GM10847 (cell line): ENCODE results near the gene KLHL30.

ENCODE experiments used
- POLR2A ChIP-seq: IDR thresholded peaks from 2 replicates; pipeline ENCODE4 v1.6.1; 2011; ENCODE audit not compliant: insufficient read length; ENCODE audit errors: extremely low read depth

KLHL30 gene

GRCh38 chr2:238138331-238139195 is at the start of gene KLHL30:
TSS of gene KLHL30 (plus strand) at chr2:238138668. CDS start at chr2:238140755, 2,087 bp downstream.
- TF ChIP-seq POLR2A, result no peak

DNA sequence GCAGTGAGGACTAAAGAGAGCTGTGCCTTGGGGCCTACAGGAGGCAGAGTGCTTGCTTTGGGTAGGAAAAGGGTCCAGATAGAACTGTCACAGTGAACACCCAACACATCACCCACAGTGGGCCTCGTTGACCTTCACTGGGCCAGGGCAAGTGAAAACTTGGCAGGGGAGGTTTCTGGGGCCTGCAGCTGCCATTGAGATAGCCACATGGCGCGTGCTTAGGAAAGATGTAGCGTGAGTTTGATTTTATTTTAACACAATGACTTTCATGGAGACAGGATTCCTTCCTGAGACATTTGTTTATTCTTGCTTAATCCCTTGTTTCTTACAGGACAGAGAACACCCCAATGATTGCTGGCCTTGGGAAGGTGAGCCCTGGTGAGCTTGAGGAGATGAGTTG is 47.6 kb upstream of the KLHL30 start:
- no peak for TF ChIP-seq POLR2A

GRCh38 chr2:238091436-238092060 is 46.9 kb upstream of the KLHL30 start:
- no peak for TF ChIP-seq POLR2A

DNA sequence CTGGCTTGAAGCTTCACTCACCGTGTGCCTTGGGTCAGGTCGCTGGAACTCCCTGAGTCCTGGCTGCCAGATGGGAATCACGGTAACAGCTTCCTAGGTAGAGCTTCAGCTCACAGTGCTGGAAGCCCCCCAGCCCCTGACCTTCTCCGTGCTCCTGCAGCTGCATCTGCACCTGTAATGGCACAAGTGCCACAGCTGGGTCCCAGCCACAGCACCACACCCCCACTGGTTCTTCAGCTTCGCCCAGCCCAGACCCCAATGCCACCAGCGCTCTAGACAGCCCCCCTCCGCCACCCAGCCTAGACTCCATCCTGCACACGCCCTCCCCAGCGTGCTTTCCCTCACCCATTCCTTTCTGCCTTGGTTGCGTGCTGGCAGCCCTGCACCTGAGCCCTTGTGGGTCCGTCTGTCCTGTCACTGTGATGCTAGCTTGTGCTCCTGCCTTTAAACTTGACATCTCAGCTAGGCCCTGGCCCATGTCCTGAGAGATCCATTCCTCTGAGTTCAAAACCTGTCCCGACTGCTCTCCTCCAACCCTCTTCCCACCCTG is 45.9 kb upstream of the KLHL30 start:
- TF ChIP-seq POLR2A, result no peak

DNA sequence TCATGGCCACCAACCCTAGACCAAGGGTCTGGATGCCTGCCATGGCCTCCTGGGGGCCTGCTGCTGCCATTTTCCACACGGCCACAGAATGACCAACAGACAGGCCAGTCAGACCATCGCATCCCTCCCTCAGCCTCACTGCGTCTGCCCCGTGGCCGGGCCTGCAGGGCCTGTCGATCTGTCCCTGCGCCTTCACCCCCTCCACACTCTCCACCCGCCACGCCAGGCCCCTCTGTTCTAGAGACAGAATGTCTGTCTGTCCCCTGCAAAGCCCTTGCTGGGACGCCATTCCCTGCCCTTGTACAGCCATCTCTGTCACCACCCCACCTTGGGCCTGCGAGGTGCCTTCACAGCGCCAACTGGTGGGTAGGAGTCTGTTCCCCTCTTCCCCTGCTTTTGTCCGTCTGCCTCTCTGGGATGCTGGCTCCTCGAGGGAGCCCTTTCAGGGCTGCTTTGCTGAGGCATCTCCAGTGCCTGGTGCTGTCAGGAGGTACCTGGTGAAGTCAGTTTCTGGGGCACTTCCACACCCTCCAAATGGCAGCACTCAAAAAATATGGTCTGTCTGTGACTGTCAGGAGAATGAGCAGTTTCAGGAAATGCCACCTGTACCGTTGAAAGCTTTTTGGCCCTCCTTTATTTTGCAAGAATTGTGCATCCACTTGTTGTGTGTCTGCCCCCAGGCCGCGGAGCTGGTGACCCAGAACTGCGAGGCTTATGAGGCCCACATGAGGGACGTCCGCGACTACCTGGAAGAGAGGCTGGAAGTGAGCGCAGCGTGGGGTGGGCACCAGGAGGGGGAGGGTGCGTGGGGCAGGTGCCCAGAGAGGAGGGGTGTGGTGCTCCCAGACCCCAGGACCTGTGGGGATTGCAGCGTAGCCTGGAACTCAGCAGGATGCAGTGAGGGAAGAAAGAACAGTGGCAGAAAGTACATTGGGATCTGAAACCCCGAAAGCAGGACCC is 45.0 kb upstream of the KLHL30 start:
- TF ChIP-seq POLR2A, result no peak

- TF ChIP-seq POLR2A, result no peak
These were observed 43.9 kb upstream of the KLHL30 start for GRCh38 chr2:238094438-238095022.

DNA sequence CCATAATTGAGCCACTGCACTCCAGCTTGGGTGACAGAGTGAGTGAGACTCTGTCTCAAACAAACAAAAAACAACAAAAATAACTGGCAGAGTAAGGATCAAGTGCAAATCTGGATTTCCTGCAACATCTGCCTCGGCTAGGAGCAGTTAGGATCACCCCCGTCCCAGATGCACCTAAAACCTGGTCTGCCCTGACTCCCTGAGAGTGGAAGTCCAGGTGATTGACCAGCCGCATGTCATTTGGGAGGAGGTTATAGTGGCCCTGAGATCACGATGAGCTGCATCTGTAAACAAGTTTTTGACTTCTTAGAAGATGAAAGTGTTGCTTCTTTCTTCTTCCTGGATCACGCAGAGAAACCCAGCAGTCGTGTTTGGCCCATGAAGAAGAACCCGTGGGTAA is 43.3 kb upstream of the KLHL30 start:
- TF ChIP-seq POLR2A, result no peak

DNA sequence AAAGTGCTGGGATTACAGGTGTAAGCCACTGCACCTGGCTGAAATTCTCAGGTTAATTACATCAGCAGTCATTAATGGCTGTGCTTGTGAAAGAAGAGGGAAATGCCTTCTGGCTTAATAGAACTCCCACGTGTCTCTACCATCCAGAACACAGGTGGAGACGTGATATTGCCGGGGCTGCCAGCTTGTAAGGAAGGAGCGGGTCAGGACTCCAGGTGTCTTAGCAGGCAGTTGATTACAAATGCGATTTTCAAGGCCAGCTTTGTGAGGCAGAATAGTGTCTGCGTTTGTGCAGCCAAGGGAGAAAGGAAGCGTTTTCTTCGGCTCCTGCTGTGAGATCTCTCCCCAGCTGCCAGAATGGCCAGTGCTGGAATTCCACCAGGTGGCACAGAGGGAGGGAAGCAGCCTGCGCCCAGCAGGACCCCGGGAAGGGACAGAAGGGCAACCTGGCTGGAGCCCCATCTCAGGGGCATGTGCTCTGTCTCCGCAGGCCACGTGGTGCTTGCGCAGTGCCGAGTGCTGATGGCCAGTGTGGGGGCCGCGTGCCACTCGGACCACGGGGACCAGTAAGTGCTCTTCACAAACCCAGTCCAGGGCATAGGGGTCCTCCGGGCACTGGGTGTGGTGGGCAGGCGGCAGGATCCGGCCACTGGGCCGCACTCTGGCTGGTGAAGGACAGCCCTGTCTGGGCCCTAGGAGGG is 42.0 kb upstream of the KLHL30 start:
- TF ChIP-seq POLR2A, result no peak

DNA sequence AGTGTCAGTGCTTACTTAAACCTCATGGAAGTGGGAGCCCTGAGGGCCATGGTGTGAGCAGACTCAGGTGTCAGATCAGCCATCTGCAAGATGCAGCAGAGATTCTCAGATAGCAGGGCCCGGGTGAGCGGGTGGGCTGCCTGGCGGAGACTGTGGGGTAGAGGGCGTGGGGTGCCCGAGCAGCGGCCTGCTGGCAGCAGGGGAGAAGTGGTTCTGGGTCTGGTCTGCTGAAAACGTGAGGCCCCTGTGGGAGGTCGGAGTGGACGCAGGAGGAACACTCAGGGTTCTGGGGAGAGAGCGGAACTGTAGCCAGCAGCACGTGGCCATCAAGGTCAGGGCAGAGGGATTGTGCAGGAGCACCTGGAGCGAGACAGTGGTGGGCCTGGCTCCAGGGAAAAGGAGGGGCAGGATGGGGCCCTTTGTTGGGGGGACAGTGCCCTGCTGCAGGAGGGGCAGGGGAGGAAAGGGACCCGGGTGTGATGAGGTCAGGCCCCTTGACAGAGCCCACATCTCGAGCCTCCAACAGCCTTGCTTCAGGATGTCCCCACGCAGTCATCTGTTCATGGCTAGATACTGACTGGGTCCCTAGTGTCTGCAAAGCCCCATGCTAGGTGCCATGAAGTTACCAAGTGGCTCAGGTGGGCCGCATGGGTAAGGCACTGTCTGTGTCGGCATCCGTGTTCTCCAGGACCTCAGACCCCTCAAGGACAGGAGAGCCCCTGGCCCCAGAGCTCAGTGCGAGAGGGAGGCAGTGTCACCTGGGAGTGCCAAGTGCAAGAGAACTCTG is 41.1 kb upstream of the KLHL30 start:
- TF ChIP-seq POLR2A, result no peak

DNA sequence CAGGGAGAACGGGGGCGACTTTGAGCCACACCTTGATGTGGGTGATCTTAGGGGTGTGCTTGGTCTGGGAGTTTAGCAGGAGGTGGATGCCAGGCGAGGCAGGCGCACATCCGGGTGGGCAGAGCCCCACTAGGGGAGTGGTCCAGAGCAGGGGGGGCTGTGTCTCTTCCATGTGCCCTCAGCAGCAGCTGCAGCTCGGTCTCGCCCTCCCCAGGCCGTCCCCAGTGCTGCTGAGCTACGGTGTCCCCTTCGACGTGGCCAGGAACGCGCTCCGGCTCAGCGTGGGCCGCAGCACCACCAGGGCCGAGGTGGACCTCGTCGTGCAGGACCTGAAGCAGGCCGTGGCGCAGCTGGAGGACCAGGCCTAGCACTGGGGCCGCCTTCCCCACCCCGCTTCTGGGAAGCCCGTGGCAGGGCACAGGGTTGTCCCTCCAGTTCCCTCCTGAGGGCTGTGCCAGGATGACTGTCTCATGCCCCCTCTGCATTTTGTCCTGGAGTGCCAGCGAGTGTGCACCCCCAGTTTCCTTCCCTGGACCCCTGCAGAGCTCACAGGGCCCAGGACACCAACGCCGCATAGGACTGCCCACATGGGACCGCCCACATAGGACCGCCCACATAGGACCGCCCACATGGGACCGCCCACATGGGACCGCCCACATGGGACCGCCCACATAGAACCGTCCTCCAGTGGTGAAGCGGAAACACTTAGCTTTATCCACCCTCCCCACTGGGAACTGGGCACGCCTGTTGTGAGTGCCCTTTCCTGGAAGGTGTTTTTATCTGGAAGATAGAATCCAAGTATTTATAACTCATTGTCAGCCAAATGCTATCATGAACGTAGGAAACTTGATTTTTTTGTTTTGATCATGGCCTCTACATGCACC is 40.2 kb upstream of the KLHL30 start:
- TF ChIP-seq POLR2A, result peak; percentile 30

DNA sequence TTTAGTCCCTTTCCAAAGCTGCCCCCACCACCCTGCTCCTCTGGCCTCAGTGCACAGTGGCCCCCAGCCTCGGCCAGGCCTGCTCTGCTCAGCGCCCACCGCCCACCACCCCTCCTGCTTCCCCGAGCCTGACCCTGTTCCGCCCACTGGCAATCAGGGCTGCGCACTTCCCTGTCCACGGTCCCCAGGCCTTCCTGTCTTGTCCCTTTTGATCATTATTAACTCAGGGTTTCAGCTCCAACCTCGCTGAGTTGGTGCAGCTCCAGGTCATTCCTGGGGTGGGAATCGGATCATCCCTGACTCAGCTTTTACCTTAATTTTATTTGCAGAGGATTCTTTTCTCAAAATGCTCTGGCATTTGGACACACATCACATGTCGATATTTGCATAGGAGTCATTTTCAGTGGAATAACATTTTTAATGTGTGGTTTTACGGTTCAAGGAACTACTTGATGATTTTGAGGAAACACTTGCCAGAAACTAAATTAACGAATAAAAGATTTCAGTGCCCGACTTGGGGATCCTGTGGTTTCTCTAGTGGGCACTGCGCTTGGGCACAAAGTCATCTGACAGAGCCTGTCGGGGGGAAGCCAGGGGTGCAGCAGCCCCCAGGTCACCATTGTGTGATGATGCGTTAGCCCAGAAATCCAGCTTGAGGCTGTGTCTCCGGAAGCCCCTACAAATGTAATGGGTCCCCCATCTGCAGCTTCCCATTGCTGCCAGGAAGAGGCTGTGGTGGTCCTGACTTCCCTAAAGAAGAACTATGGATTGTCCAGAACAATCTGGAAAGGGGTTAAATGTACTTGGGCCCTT is 39.4 kb upstream of the KLHL30 start:
- no peak for TF ChIP-seq POLR2A

DNA sequence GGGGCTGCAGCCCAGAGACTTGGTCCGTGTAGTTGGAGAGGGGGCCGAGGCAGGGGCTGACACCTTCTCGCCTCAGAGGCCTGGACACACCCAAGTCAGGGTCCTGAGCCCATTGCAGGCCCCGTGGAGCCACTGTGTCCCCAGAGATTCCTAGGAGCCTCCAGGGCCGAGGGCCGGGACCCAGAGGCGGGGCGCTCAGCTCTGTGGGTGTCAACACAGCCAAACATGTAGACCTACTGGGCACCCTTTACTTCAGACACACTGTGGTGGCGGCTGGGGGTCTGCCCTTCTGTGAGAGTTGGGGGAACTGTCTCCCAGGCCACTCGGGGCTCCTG is 38.8 kb upstream of the KLHL30 start:
- no peak for TF ChIP-seq POLR2A
